A673 (cell line): ENCODE data around the gene DAB2IP. TPM values are rescaled to one million over a fixed set of nuclear protein-coding genes. Genes with fewer than 3 reads are reported as not detected.

Experiments
- BruUV-seq: library from RNA; stranded (reverse); fragments of 400-500 nt; replicated peaks from 2 replicates; lab custom pipeline; 2021; lab: Mats Ljungman, UMichigan
- CTCF ChIA-PET: fragments of 300-600 bp; sonication (Branson Sonifier 250); formaldehyde crosslinking; loops from one replicate; lab custom pipeline; 2022; ENCODE audit warnings: antibody characterized with exemption; lab: Charles Lee
- POLR2A ChIA-PET: fragments of 300-600 bp; sonication (Branson Sonifier 250); formaldehyde crosslinking; loops from one replicate; lab custom pipeline; 2022; ENCODE audit warnings: antibody characterized with exemption; ENCODE audit not compliant: low non-redundant PET; lab: Charles Lee
- DNase-seq: peaks from one replicate; pipeline ENCODE4 v3.0.0-alpha.2; 2015; ENCODE audit warnings: low spot score
- H3K27ac ChIP-seq: fragments of 200-600 bp; sonication (generic); 2 replicates; pipeline ENCODE4 v1.5.1; 2016; ENCODE audit warnings: mixed run types, low read depth, mild to moderate bottlenecking, mixed read lengths, antibody characterized with exemption, low read length; ENCODE audit not compliant: poor library complexity, severe bottlenecking
- H3K27me3 ChIP-seq: fragments of 200-600 bp; sonication (generic); replicated peaks from 2 replicates; pipeline ENCODE4 v1.6.1; 2017; ENCODE audit warnings: mixed run types, low read depth, mild to moderate bottlenecking, mixed read lengths, antibody characterized with exemption, low read length; ENCODE audit not compliant: insufficient read depth, poor library complexity
- H3K36me3 ChIP-seq: fragments of 200-600 bp; sonication (generic); 2 replicates; pipeline ENCODE4 v1.6.1; 2016; ENCODE audit warnings: mixed run types, mild to moderate bottlenecking, mixed read lengths, antibody characterized with exemption, low read length; ENCODE audit not compliant: insufficient read depth, poor library complexity, severe bottlenecking
- H3K4me1 ChIP-seq: fragments of 200-600 bp; sonication (generic); 2 replicates; pipeline ENCODE4 v1.6.1; 2017; ENCODE audit warnings: mixed run types, mild to moderate bottlenecking, mixed read lengths, antibody characterized with exemption, low read length; ENCODE audit not compliant: insufficient read depth, poor library complexity, severe bottlenecking
- H3K4me3 ChIP-seq: fragments of 200-600 bp; sonication (generic); 2 replicates; pipeline ENCODE4 v1.5.1; 2016; ENCODE audit warnings: low read depth, mixed run types, mild to moderate bottlenecking, mixed read lengths, low read length; ENCODE audit not compliant: poor library complexity, severe bottlenecking
- H3K9me3 ChIP-seq: fragments of 200-600 bp; sonication (generic); 2 replicates; pipeline ENCODE4 v1.6.1; 2016; ENCODE audit warnings: mixed run types, low read depth, mild to moderate bottlenecking, mixed read lengths, antibody characterized with exemption, low read length; ENCODE audit not compliant: poor library complexity, severe bottlenecking
- CTCF ChIP-seq: fragments of 300-800, 200-600 bp; sonication (generic); conservative IDR thresholded peaks from 2 replicates; pipeline ENCODE4 v1.5.1; 2017; ENCODE audit warnings: low read depth, mild to moderate bottlenecking, antibody characterized with exemption, low read length, moderate library complexity, mixed read lengths
- EZH2 ChIP-seq: fragments of 200-600 bp; sonication (generic); IDR thresholded peaks from 2 replicates; pipeline ENCODE4 v1.6.1; 2017; ENCODE audit warnings: borderline replicate concordance, low read depth, mild to moderate bottlenecking, mixed read lengths, antibody characterized with exemption, low read length; ENCODE audit not compliant: poor library complexity, severe bottlenecking
- intact Hi-C: fragments of 100-400 bp; cut with micrococcal nuclease; formaldehyde crosslinking; loops from one replicate; pipeline ENCODE4 v1.10.0; 2022; ENCODE audit not compliant: unreplicated experiment
- total RNA-seq: library from RNA; stranded (reverse); gene quantifications from 2 replicates; pipeline ENCODE4 v1.2.3, GENCODE V29; 2021

DAB2IP gene
- total RNA-seq, 1 experiment from 2014 or later = 34.5 TPM

DNA sequence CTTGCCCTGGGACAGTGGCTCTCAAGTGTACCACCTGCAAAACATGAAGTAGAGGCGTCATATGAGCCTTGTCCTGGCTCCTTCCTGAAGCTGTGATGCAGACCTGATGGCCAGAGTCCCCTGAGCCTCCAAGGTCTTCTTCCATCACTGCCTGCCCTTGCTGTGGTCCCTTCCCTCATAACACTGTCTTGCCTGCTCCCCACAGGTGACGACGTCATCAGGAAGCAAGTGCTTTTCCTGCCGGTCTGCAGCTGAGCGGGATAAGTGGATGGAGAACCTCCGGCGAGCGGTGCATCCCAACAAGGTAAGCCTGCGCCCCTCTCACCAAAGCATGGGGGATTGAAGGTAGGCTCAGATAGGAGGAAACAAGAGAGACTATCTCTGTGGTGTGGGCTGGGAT, 107.3 kb downstream of the DAB2IP start:
- H3K27ac ChIP-seq = no peak overlapping the region
- H3K9me3 ChIP-seq = no peaks in the 10 kb centered on the region
- no peak overlapping the region for H3K4me3 ChIP-seq
- peaks cover 4% of the 10 kb centered on the region for H3K36me3 ChIP-seq
- TF ChIP-seq EZH2 = no peak
- no peak for TF ChIP-seq CTCF
- no peaks in the 10 kb centered on the region for H3K27me3 ChIP-seq
- POLR2A ChIA-PET = no interaction called here
- CTCF ChIA-PET = no interaction called here
- intact Hi-C loops = no loop called here
- H3K4me1 ChIP-seq = no peaks in the 10 kb centered on the region
- DNase-seq = no peak
- no TSS peak for BruUV-seq

- Histone ChIP-seq H3K36me3 (peaks cover 4% of the 10 kb centered on the region), H3K9me3 (no peaks in the 10 kb centered on the region), H3K4me1 (no peaks in the 10 kb centered on the region), H3K27ac (no peak overlapping the region), H3K4me3 (no peak overlapping the region), H3K27me3 (no peaks in the 10 kb centered on the region)
- intact Hi-C loops = no loop called here
- no peak for DNase-seq
- no TSS peak for BruUV-seq
- POLR2A ChIA-PET = no interaction called here
- CTCF ChIA-PET = no interaction called here
- TF ChIP-seq CTCF = no peak
- TF ChIP-seq EZH2 = no peak
Observed at GRCh38 chr9:121759996-121760395, 108.6 kb downstream of the DAB2IP start.

- intact Hi-C loops = no loop called here
- H3K27me3 ChIP-seq = no peaks in the 10 kb centered on the region
- no peak overlapping the region for H3K4me3 ChIP-seq
- peaks cover 4% of the 10 kb centered on the region for H3K36me3 ChIP-seq
- POLR2A ChIA-PET = no interaction called here
- DNase-seq = no peak
- H3K27ac ChIP-seq = no peak overlapping the region
- H3K9me3 ChIP-seq = no peaks in the 10 kb centered on the region
- H3K4me1 ChIP-seq = no peaks in the 10 kb centered on the region
- no peak for TF ChIP-seq CTCF
- TF ChIP-seq EZH2 = no peak
- CTCF ChIA-PET = no interaction called here
- no TSS peak for BruUV-seq
Observed at GRCh38 chr9:121760571-121760970, 109.1 kb downstream of the DAB2IP start.
